Measurements from ENCODE around the gene UBE4A. TPM values are rescaled to one million over a fixed set of nuclear protein-coding genes. Genes with fewer than 3 reads are reported as not detected.

Gene UBE4A
- total and polyA plus RNA-seq, 9 of the 15 experiments (the other 6 are each of a cell fraction or from before 2014, with no cell fraction given), result 13.5 to 45.2 (median 26.8) TPM

DNA sequence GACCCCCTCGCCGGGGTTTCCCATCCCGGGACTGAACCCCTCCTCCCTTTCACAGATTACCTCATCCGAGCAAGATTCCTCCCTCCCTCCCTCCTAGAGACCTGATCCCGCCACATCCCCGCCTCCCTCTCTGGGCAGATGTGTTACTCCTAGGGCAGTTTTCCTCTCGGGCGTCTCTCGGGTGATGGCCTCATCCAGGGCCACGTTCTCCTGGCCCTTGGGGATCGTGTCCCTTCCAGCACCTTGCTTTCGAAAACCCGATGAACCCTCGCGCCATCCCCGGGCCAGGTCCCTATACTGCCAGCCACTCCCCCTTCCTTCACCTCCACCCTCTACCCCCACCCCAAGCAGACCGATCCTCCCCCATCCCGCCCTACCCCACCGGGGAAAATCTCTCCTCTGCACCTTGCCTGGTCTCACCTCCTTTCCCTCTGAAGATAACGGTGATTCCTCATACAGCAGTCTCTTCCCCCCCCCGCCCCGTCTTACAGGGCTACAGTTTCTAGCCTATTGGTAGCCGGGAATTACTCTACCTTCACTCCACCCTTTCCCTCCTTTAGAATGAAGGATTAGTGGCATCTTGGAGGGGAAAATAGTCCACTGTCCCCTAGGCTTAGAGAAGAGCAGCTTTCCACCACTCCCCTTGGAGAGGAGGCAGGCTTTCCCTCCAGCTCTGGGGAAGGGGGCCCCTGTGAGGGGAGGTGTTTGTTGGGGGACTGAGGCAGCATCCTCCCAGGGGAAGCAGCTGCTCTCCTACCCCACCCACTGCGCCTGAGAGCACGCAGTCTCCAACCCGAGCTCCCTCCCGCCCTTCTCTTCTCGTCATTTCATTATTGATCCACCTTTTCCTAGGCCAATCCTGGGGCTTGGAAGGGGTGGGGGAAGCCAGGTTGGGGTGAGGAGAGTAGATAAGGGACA, 78.1 kb downstream of the UBE4A start (continued):
- no peak for TF ChIP-seq USF2 (CRISPR knock-in tag; IDR thresholded peaks at IDR 0.05)
- TF ChIP-seq KAT2B (IDR thresholded peaks at IDR 0.05; ENCODE audit: low read depth, low read length), result no peak
- peak; percentile 61; the same call in 1 of the 2 replicates for TF ChIP-seq ZEB2 (IDR thresholded peaks at IDR 0.05)
- no peak for TF ChIP-seq GABPA (tag; conservative IDR thresholded peaks at IDR 0.05; ENCODE audit: low read depth)
- TF ChIP-seq ZBTB33 (CRISPR knock-in tag; IDR thresholded peaks at IDR 0.05), result no peak
- TF ChIP-seq NCOA1 (IDR thresholded peaks at IDR 0.05; ENCODE audit: low read depth), result 0 out of 2 replicates have a peak, but pooled peaks have one; percentile 39
- no peak for TF ChIP-seq EGR1 (conservative IDR thresholded peaks at IDR 0.05)
- TF ChIP-seq, protein P1, sequence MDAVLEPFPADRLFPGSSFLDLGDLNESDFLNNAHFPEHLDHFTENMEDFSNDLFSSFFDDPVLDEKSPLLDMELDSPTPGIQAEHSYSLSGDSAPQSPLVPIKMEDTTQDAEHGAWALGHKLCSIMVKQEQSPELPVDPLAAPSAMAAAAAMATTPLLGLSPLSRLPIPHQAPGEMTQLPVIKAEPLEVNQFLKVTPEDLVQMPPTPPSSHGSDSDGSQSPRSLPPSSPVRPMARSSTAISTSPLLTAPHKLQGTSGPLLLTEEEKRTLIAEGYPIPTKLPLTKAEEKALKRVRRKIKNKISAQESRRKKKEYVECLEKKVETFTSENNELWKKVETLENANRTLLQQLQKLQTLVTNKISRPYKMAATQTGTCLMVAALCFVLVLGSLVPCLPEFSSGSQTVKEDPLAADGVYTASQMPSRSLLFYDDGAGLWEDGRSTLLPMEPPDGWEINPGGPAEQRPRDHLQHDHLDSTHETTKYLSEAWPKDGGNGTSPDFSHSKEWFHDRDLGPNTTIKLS (IDR thresholded peaks at IDR 0.05; ENCODE audit: borderline replicate concordance, low read depth), result no peak
- no peak for TF ChIP-seq BHLHE40 (IDR thresholded peaks at IDR 0.05; ENCODE audit: low read length)
- TF ChIP-seq ZNF146 (CRISPR knock-in tag; IDR thresholded peaks at IDR 0.05; ENCODE audit: unreplicated experiment), result no peak
- no peak for TF ChIP-seq CXXC5 (CRISPR knock-in tag; IDR thresholded peaks at IDR 0.05)
- TF ChIP-seq, protein P2, sequence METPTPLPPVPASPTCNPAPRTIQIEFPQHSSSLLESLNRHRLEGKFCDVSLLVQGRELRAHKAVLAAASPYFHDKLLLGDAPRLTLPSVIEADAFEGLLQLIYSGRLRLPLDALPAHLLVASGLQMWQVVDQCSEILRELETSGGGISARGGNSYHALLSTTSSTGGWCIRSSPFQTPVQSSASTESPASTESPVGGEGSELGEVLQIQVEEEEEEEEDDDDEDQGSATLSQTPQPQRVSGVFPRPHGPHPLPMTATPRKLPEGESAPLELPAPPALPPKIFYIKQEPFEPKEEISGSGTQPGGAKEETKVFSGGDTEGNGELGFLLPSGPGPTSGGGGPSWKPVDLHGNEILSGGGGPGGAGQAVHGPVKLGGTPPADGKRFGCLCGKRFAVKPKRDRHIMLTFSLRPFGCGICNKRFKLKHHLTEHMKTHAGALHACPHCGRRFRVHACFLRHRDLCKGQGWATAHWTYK (CRISPR knock-in tag; IDR thresholded peaks at IDR 0.05), result no peak
- no peak for TF ChIP-seq ZNF79 (CRISPR knock-in tag; IDR thresholded peaks at IDR 0.05; ENCODE audit: low read depth)
- no peak for TF ChIP-seq RFX1 (IDR thresholded peaks at IDR 0.05)
- TF ChIP-seq SMAD2 (IDR thresholded peaks at IDR 0.05; ENCODE audit: low read depth, low read length), result no peak
- TF ChIP-seq EP400 (IDR thresholded peaks at IDR 0.05), result peak; percentile 65
- peak; percentile 39; the same call in 1 of the 2 replicates for TF ChIP-seq CC2D1A (IDR thresholded peaks at IDR 0.05)
- TF ChIP-seq FOXA1 (IDR thresholded peaks at IDR 0.05; ENCODE audit: borderline replicate concordance), result no peak
- peak; percentile 24; the same call in 1 of the 2 replicates for TF ChIP-seq EHMT2 (IDR thresholded peaks at IDR 0.05)
- no peak for TF ChIP-seq ZNF347 (CRISPR knock-in tag; IDR thresholded peaks at IDR 0.05; ENCODE audit: low read depth)
- no peak for TF ChIP-seq MECOM (CRISPR knock-in tag; IDR thresholded peaks at IDR 0.05)
- TF ChIP-seq ZNF143 (CRISPR knock-in tag; IDR thresholded peaks at IDR 0.05), result no peak
- TF ChIP-seq ZNF384 (IDR thresholded peaks at IDR 0.05; ENCODE audit: low read depth, low read length), result no peak

Measured in K562 (cell line).